GM12892 (cell line): ENCODE data around the gene SLC6A3.

Experiments used
- DNase-seq: peaks from one replicate; pipeline ENCODE4 v3.0.0; 2011; ENCODE audit not compliant: insufficient read length
- FAIRE-seq: peaks from 2 replicates; lab custom pipeline; 2011; peaks lifted over from hg19 to GRCh38; lab: Jason Lieb, UNC
- POLR2A ChIP-seq: IDR thresholded peaks from 2 replicates; pipeline ENCODE4 v1.6.1; 2011; ENCODE audit warnings: low read depth, low read length, control low read depth
- POLR2AphosphoS5 ChIP-seq: IDR thresholded peaks from 2 replicates; pipeline ENCODE4 v1.6.1; 2011; ENCODE audit warnings: low read depth, low read length, control low read depth
- TAF1 ChIP-seq: IDR thresholded peaks from 2 replicates; pipeline ENCODE4 v1.6.1; 2011; ENCODE audit warnings: low read depth, mild to moderate bottlenecking, control low read depth, low read length, borderline replicate concordance

Gene SLC6A3

DNA sequence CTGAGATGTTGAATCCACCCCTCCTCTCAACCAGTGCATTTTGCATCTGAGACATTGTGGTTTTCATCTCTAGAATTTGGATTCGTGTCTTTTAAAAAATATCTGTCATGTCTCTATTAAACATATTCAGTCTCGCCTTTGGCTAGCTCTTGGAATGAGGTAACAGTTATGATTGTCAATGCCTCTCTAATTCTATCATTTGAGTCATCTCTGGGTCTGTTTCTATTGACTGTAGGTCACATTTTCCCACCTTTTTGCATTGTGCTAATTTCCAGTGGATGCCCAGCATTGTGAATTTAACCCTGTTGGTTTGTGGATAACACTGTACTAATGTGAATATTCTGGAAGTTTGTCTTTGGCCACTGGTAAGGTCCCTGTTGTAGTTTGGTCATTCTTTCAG lies 8.4 kb upstream of the SLC6A3 start:
- TF ChIP-seq POLR2A (no peak), TAF1 (no peak), POLR2AphosphoS5 (no peak)
- FAIRE-seq = no peak
- DNase-seq = no peak

DNA sequence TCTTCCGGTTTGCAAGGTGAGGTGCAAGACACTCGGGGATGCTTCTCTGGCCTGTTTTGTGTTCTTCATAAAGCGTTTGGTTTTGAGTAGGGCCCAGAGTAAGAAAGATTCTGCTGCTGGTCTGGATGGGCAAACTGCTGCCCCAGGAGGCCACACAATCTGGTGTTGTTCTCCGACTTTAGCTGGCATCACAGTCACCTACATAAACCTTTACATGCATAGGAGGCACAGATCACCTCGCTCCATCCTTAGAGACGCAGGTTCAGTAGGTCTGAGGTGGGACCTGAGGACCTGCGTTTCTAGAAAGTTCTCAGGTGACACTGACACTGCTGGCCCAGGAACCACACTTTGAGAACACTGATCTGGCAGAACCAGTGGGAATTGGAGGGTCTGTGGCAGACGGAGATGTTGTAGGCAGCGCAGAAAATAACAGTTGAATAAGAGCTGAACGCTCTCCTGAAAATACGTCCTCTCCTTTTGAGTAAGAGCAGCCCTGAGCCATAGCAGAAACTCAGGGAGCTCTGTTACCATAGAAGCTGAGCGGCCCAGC lies 3.9 kb upstream of the SLC6A3 start:
- DNase-seq = no peak
- no peak for FAIRE-seq
- TF ChIP-seq TAF1 (no peak), POLR2A (no peak)

DNA sequence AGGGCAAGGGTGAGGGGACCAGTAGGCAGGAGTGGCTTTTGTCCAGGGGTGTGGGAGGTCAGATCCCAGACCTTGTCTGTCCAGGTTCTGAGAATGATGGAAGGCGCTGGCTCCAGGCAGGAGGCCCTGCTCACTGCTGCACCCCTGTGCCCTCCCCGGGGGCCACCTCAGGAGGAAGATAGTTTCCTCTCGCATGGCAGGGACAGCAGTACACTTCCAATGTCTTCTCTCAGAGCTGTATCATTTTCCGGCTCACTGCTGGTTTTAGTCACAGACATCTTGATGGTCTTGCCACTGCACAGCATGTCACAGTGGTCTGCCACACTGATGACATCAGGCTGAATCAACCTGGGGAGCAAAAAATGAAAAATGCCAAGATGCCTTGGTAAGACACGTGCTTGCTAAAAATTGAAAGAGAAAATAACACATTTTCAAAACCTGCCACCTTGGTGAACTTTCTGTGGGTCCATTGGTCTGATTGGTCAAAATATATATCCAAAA lies 3.3 kb upstream of the SLC6A3 start:
- no peak for TF ChIP-seq TAF1
- no peak for TF ChIP-seq POLR2A
- TF ChIP-seq POLR2AphosphoS5 = no peak

DNA sequence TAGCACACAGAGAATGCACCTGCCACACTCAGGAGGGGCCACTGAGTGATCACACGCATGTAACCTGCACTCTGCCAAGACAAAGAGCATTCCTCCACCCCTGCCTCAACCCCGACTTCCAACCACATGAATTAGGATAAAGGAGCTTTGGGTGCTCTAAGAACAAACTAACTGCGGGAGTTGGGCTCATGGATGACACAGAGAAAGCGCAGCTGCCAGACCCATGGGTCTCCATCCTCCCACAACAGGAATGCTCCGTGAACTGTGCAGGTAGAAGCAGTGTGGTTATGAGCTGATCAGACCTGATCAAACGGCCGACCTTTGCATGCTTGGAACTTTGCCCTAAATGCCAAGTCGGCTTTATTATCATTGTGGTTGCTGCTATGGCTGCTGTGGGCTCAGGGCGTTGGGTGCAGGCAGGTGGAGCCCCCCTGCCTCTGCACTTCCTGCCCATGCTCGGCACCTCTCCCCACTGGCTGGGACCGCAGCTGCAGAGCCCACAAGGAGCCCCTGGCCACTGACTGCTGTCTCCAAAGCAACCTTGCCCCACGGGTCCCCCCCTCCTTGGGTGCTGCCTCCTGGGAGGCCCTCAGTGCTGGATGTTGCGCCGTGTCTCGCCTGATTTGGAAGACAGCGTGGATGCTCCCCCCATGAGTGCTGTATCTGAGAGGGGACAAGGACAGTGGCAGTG lies 2.6 kb upstream of the SLC6A3 start:
- TF ChIP-seq POLR2A (no peak), POLR2AphosphoS5 (no peak), TAF1 (no peak)
- DNase-seq (no peak), FAIRE-seq (no peak)

More for the DNA sequence above, 3.3 kb upstream of the SLC6A3 start:
- FAIRE-seq (no peak), DNase-seq (no peak)

DNA sequence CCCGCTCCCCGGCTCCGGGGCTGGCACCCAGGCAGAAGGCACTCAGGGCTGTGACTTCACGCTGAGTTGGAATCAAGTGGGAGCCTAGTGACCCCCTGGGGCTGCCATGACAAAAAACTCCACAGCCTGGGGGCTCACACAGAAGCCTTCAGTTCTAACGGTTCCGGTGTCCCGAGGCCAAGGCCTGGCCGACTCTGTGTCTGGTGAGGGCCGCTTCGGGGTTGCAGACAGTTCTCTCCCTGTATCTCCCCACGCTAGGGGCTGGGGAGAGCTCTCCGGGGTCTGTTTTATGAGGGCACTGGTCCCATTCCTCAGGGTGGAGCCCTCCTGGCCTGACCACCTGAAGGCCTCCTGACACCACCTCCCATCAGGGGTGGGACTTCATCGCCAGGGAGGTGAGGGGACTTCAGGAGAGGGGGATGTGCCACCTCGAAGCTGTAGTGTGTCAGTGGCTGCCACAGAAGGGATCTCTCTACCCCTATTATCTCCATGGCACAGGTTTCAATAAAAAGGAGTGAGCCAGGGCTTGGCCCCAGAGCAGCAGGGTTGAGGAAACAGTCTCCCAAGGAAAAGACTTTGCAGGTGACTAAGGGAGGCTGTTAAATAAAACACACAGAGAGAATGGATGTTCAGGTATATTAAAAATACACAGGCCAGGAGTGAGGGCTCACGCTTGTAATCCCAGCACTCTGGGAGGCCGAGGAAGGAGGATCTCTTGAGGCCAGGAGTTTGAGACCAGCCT lies 1.5 kb upstream of the SLC6A3 start:
- no peak for FAIRE-seq
- TF ChIP-seq POLR2A = no peak
- no peak for TF ChIP-seq TAF1
- no peak for TF ChIP-seq POLR2AphosphoS5
- no peak for DNase-seq

DNA sequence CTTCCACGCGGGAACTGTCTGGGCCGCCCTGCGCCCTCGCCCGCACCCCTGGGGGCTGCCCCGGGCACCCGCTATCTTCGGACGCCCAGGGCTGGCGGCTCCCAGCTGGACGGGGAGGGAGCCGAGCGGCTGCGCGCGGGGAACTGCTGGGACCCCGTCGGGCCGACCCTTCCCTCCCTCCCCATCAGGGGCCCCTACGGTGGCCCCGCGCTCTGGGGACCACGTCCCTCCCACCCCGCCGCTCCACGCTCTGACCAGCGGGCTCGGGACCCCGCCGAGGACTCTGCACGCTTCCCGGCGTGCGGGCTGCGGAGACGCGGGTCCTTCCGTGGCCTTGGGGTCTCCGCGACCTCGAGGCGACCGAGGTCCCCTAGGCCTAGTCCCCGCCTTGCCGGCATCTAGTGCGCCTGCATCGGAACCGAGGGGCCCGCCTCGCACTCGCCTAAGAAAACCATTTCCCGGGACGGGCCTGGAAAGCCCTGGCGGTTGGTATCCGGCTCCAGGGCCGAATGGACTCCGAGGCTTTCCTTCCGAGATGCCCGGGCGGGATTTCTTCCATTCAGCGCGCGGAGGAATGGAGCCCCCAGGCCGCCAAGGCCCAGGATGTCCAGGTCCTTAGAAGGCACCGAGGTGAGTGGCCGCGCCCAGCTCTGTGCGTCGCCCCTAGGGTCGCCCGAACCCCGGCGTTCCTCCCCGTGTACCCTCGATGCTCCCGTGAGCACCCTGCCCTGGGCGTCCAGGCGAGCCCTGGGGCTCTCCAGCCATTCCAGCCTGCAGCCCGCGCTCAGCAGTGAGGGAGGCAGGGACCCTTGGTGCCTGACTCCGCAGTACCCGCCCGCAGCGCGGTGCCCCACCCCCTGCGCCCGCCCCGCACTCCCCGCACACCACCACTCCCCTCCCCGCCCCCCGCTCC lies 705 bp upstream of the SLC6A3 start:
- TF ChIP-seq POLR2AphosphoS5 (no peak), POLR2A (no peak), TAF1 (no peak)
- DNase-seq (no peak), FAIRE-seq (no peak)

DNA sequence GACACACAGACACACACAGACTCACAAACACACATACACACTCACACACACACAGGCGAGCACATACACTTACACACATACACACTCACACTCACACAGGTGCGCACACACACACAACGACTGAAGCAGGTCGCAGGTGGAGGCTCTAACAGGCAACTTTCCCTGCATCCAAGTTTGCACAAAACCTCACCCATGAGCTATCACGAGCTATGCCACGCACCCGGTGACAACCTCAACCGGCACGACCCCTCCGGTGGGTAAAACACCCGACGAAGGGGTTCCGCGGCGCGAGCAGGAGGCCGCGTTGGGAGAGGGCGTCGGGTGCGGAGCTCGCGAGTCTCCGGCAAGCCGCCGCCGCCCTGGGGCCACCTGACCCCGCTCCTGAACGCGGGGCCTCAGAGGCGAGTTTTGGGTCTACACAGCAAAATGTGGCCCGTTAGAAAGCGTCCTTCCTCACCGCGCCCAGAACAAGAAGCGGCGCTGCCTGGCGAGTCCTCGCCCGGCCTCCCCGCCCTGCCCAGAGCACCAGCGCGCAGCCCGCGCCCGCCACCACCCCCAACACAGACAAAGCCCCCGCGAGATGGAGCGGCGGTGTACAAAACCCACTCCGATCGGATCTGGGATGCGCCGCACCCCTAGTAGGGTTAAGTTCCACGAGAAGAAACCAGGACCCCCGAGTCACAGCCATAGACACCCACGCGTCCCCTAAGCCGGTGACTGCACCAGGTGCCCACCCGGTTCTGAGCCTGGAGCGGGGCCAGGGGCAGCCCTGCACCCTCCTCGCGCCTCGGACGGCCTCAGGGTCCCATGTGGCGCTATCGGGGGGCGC lies 665 bp downstream of the SLC6A3 start:
- TF ChIP-seq POLR2A (no peak), POLR2AphosphoS5 (no peak), TAF1 (no peak)
- no peak for DNase-seq
- FAIRE-seq = no peak

DNA sequence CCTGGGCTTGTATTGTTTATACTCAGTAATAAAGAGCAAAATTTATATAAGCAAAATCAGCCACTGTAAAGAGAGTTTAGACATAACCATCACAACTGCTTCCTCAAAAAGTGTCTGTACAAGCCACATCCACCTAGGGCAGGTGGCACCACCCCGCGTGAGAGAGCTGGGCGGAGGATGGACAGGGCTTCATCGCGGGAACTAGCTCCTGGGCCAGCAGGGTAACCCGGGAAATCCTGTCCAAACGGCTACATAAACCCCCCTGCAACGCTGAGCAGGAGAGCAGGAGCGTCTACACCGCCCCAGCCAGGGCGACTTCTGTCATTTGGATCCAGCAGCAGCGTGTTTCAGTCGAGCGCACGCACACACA lies 1.3 kb downstream of the SLC6A3 start:
- DNase-seq (no peak), FAIRE-seq (no peak)
- TF ChIP-seq POLR2A = no peak

DNA sequence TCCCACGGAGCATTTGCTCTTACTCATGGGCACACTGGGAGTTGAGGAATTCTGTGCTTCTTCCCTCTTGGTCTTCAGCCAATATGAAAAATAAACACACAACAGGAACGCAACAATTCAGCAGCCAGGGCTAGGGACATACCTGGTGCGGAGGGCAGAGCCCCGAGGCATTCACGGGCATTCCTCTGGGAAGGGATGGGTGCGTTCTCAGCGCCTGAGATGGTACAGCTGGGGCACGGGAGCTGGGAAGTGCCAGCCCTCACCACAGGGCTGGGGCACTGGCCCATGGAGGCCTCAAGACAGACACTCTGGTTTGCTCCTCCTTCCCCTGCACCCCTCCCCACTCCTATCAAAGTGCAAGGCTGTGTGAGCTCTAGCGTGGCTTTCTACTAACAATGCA lies 2.1 kb downstream of the SLC6A3 start:
- no peak for FAIRE-seq
- DNase-seq = no peak
- TF ChIP-seq POLR2A (no peak), TAF1 (no peak), POLR2AphosphoS5 (no peak)

DNA sequence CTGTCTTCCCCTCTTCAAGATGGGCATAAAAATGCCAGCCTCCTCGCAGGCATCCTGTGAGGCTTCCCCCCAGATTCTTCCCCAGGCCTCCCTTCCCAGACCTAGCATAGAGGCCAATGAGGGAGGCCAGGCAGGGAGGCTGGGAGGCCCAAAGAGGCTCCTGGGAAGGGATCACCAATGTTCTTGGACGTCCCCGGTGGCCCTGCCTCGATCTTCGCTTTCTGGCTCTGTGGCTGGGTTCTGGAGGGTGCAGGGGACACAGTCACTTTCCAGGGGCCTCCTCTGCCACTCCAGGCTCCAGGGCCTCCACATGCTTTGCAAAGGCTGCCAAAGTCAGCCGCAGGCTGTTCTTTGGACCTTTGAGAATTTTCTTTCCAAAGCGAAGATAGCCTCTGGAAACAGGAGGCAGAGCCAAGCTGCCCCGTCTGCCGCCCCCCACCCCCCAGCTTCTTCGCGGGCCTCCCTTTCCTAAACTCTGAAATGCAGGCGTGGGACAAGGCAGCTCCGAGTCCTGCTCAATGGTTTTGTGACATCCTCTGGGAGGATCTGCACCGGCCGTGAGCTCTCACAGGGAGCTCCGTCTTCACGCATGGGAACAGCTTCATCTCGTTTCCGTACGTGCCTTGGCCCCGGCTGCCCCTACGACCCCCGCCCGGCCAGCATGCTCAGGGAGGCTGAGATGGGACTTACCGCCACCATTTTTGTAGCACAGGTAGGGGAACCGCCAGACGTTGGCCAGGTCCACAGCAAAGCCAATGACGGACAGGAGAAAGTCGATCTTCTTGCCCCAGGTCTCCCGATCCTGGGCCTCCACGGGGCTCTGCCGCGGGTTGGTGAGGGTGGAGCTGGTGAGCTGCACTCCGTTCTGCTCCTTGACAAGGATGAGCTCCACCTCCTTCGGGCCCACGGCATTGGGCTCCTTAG lies 2.8 kb downstream of the SLC6A3 start:
- FAIRE-seq (no peak), DNase-seq (no peak)
- TF ChIP-seq POLR2A = no peak
- no peak for TF ChIP-seq TAF1
- TF ChIP-seq POLR2AphosphoS5 = no peak
